Endodermal cell (in vitro differentiated cells): Measurements from ENCODE around the gene TTC39C. TPM values are rescaled to one million over a fixed set of nuclear protein-coding genes. Genes with fewer than 3 reads are reported as not detected.
A peak's percentile ranks its signal among the peaks of the same experiment; 100 is the strongest.

Experiments used
- DNase-seq: peaks from one replicate; pipeline ENCODE4 v3.0.0-alpha.2; 2017
- H3K27ac ChIP-seq: 2 replicates; pipeline ENCODE4 v1.5.1; 2013; ENCODE audit warnings: mild to moderate bottlenecking, low read depth, low read length, moderate library complexity
- H3K27me3 ChIP-seq: 2 replicates; pipeline ENCODE4 v1.6.1; 2013; ENCODE audit warnings: mild to moderate bottlenecking, low read length, moderate library complexity; ENCODE audit not compliant: insufficient read depth, control insufficient read depth, poor library complexity, severe bottlenecking
- H3K36me3 ChIP-seq: 2 replicates; pipeline ENCODE4 v1.7.0; 2013; ENCODE audit warnings: mild to moderate bottlenecking, low read length, moderate library complexity; ENCODE audit not compliant: control insufficient read depth, insufficient read depth
- H3K4me1 ChIP-seq: one replicate; pipeline ENCODE4 v1.7.0; 2013; ENCODE audit warnings: low read length; ENCODE audit not compliant: control insufficient read depth, insufficient read depth
- H3K4me3 ChIP-seq: 2 replicates; pipeline ENCODE4 v1.5.1; 2013; ENCODE audit warnings: mild to moderate bottlenecking, low read length, moderate library complexity
- H3K9ac ChIP-seq: 2 replicates; pipeline ENCODE4 v1.6.1; 2013; ENCODE audit warnings: mild to moderate bottlenecking, low read length, moderate library complexity; ENCODE audit not compliant: poor library complexity, severe bottlenecking; ENCODE audit errors: extremely low read depth
- H3K9me3 ChIP-seq: 2 replicates; pipeline ENCODE4 v1.6.1; 2013; ENCODE audit warnings: mild to moderate bottlenecking, low read length, moderate library complexity; ENCODE audit not compliant: control insufficient read depth
- H3K27ac Mint-ChIP-seq: 2 replicates; pipeline ENCODE4 v1.8.0; 2020; ENCODE audit warnings: mixed read lengths
- H3K27me3 Mint-ChIP-seq: 2 replicates; pipeline ENCODE4 v1.8.0; 2021; ENCODE audit warnings: mild to moderate bottlenecking, mixed read lengths; ENCODE audit not compliant: insufficient read depth
- H3K36me3 Mint-ChIP-seq: 2 replicates; pipeline ENCODE4 v1.8.0; 2020; ENCODE audit warnings: low read depth, mixed read lengths
- H3K4me1 Mint-ChIP-seq: 2 replicates; pipeline ENCODE4 v1.8.0; 2020; ENCODE audit warnings: mixed read lengths
- H3K4me3 Mint-ChIP-seq: 2 replicates; pipeline ENCODE4 v1.8.0; 2020; ENCODE audit warnings: mild to moderate bottlenecking, moderate library complexity, mixed read lengths
- H3K9me3 Mint-ChIP-seq: 2 replicates; pipeline ENCODE4 v1.8.0; 2020; ENCODE audit warnings: mild to moderate bottlenecking, mixed read lengths
- CTCF ChIP-seq: fragments of 200-600 bp; sonication (generic); conservative IDR thresholded peaks from 2 replicates; pipeline ENCODE4 v1.5.0; 2021; ENCODE audit warnings: antibody characterized with exemption, mild to moderate bottlenecking
- WGBS, 2 experiments: methylation state at CpG; one replicate each; pipeline versions ENCODE4 v1.1.5 to v1.1.7; 2013; ENCODE audit warnings: missing lambda C conversion rate in 2 of 2, mixed read lengths in 1 of 2; ENCODE audit not compliant: insufficient coverage in 1 of 2, insufficient read length in 1 of 2; 5-methylcytosine and 5-hydroxymethylcytosine counted together
- total RNA-seq, 2 donors: library from RNA; stranded (reverse); fragmentation: NEBNext Ultra II Directional in 1 of 2; extraction: Animal tissue kit (Norgen Biotek cat#: 25700) in 1 of 2; gene quantifications; 2 replicates in 1 of 2; 3 replicates in 1 of 2; pipeline ENCODE4 v1.2.1, GENCODE V29; 2021

Gene TTC39C
- total RNA-seq, 2 donors from 2014 or later: 14.0 to 19.7 TPM

GRCh38 chr18:24153397-24153796 lies 138.8 kb downstream of the TTC39C start:
- Histone ChIP-seq H3K27me3 (no peaks in the 10 kb centered on the region), H3K36me3 (peaks cover 5% of the 10 kb centered on the region), H3K9me3 (no peaks in the 10 kb centered on the region), H3K4me3 (no peak overlapping the region), H3K9ac (no peak overlapping the region), H3K4me1 (no peaks in the 10 kb centered on the region), H3K27ac (no peak overlapping the region)
- Mint-ChIP-seq H3K4me3 (no peak overlapping the region), H3K36me3 (peaks cover 39% of the 10 kb centered on the region), H3K27me3 (no peaks in the 10 kb centered on the region), H3K4me1 (peaks cover 5% of the 10 kb centered on the region), H3K9me3 (peaks cover 5% of the 10 kb centered on the region), H3K27ac (peak overlapping the region; percentile 45)
- no peak for TF ChIP-seq CTCF
- DNase-seq: no peak
- WGBS, 2 experiments: 92 to 98% methylated on average over 3 of the region's 3 CpGs

- H3K36me3 ChIP-seq: peaks cover 25% of the 10 kb centered on the region
- no peaks in the 10 kb centered on the region for H3K9me3 Mint-ChIP-seq
- H3K27ac Mint-ChIP-seq: no peak overlapping the region
- H3K36me3 Mint-ChIP-seq: peaks cover 32% of the 10 kb centered on the region
- no peak overlapping the region for H3K27ac ChIP-seq
- no peaks in the 10 kb centered on the region for H3K9me3 ChIP-seq
- no peak overlapping the region for H3K4me3 ChIP-seq
- WGBS, 2 experiments: 99 to 100% methylated on average over 2 to 3 of the region's 3 CpGs
- no peak overlapping the region for H3K9ac ChIP-seq
- no peak for DNase-seq
- no peak overlapping the region for H3K4me3 Mint-ChIP-seq
- no peaks in the 10 kb centered on the region for H3K4me1 ChIP-seq
- peaks cover 8% of the 10 kb centered on the region for H3K4me1 Mint-ChIP-seq
- no peaks in the 10 kb centered on the region for H3K27me3 ChIP-seq
- no peak for TF ChIP-seq CTCF
- H3K27me3 Mint-ChIP-seq: no peaks in the 10 kb centered on the region
Measured at GRCh38 chr18:24157855-24158254, 143.3 kb downstream of the TTC39C start.

GRCh38 chr18:24160086-24160485 lies 145.5 kb downstream of the TTC39C start:
- H3K9me3 Mint-ChIP-seq: no peaks in the 10 kb centered on the region
- no peak for DNase-seq

More at GRCh38 chr18:24160086-24160485, 145.5 kb downstream of the TTC39C start:
- 92 to 100% methylated on average over 1 to 5 of the region's 5 CpGs for WGBS, 2 experiments
- Mint-ChIP-seq H3K27me3 (no peaks in the 10 kb centered on the region), H3K4me1 (peaks cover 8% of the 10 kb centered on the region), H3K36me3 (peaks cover 45% of the 10 kb centered on the region), H3K27ac (no peak overlapping the region), H3K4me3 (no peak overlapping the region)
- no peak for TF ChIP-seq CTCF
- H3K4me3 ChIP-seq: no peak overlapping the region
- H3K36me3 ChIP-seq: peaks cover 37% of the 10 kb centered on the region
- H3K4me1 ChIP-seq: no peaks in the 10 kb centered on the region
- no peaks in the 10 kb centered on the region for H3K27me3 ChIP-seq
- H3K9me3 ChIP-seq: no peaks in the 10 kb centered on the region
- no peak overlapping the region for H3K27ac ChIP-seq
- H3K9ac ChIP-seq: no peak overlapping the region
